PFSK-1 (cell line): ENCODE data around the gene PPM1L.

Experiments
- FOXP2 ChIP-seq: optimal IDR thresholded peaks from 2 replicates; pipeline ENCODE3; 2011; ENCODE audit warnings: borderline replicate concordance, control low read depth, inconsistent platforms; ENCODE audit not compliant: insufficient read depth; ENCODE audit errors: extremely low read length, extremely low read depth
- POLR2AphosphoS5 ChIP-seq: IDR thresholded peaks from 2 replicates; pipeline ENCODE4 v1.6.1; 2012; ENCODE audit warnings: low read depth, mild to moderate bottlenecking, control low read depth, low read length, moderate library complexity
- REST ChIP-seq, 2 experiments: IDR thresholded peaks; 2 replicates each; pipeline versions ENCODE4 v1.6.1 to v1.8.0; 2011 to 2012; ENCODE audit warnings: low read depth in 2 of 2, low read length in 2 of 2, control low read depth in 1 of 2, inconsistent platforms in 1 of 2, mild to moderate bottlenecking in 1 of 2, moderate library complexity in 1 of 2; ENCODE audit not compliant: insufficient read depth in 1 of 2
- SIN3A ChIP-seq: IDR thresholded peaks from 2 replicates; pipeline ENCODE4 v1.6.1; 2012; ENCODE audit warnings: mild to moderate bottlenecking, low read length, moderate library complexity, borderline replicate concordance; ENCODE audit not compliant: insufficient read depth
- TAF1 ChIP-seq: IDR thresholded peaks from 2 replicates; pipeline ENCODE4 v1.6.1; 2012; ENCODE audit warnings: low read length, control low read depth, borderline replicate concordance; ENCODE audit not compliant: insufficient read depth

The PPM1L gene

DNA sequence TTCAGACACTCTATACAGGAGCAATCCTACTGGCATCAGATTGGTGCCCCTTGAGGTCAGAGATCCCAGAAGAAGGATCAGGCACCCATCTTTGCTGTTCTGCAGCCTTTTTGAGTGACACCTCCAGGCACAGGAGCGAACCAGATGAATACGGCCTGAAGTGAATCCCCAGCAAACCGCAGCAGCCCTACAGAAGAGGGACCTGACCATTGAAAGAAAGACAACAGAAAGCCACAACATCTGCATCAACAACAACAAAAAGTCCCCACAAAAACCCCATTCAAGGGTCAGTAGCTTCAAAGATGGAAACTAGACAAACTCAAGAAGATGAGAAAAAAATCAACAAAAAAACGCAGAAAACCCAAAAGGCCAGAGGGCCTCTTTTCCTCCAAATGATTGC lies 130.4 kb downstream of the PPM1L start:
- TF ChIP-seq REST (IDR thresholded peaks at IDR 0.05; ENCODE audit: insufficient read depth in 1 of 2, low read depth in 2 of 2, low read length in 2 of 2) (no peak), TAF1 (no peak), SIN3A (no peak), POLR2AphosphoS5 (no peak), FOXP2 (no peak)

DNA sequence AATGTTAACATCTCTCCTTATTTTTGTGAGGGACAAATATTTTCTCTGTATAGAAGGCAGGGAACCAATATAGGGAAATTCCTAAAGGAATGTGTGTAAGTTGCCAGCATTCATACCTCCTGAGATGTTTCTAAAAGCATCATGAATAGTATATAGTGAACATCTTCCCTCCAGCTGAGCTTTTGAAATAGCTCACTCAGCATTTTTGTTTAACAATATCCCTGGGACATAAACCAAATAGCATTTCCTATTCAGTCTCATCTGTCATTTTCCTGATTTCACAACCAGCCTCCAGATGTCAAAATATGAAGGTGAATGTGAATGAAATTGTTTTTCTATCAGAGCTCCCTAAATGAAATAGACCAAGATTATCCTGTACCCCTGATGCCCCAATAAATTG lies 137.2 kb downstream of the PPM1L start:
- no peak for TF ChIP-seq TAF1
- no peak for TF ChIP-seq FOXP2
- no peak for TF ChIP-seq POLR2AphosphoS5
- no peak for TF ChIP-seq SIN3A
- no peak for TF ChIP-seq REST (IDR thresholded peaks at IDR 0.05; ENCODE audit: insufficient read depth in 1 of 2, low read depth in 2 of 2, low read length in 2 of 2)

DNA sequence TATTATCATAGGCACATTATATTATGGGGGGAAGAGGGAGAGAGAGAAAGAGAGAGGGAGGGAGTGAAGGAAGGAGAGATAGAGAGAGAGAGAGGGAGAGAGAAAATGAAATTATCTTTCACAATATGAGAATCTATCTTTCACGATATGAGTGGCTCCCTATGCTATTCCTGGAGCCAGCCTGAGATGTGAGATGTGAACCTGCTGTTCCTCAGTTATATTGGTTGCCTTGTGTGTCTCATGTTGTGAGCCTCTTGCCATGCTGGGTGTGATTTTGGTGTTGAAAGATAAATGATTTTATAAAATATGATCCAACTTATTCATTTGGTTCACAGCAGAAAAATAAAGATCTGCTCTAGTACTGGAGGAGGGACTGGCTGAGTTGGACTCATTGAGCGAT lies 148.7 kb downstream of the PPM1L start:
- no peak for TF ChIP-seq REST (IDR thresholded peaks at IDR 0.05; ENCODE audit: insufficient read depth in 1 of 2, low read depth in 2 of 2, low read length in 2 of 2)
- TF ChIP-seq SIN3A = no peak
- no peak for TF ChIP-seq FOXP2
- no peak for TF ChIP-seq POLR2AphosphoS5
- no peak for TF ChIP-seq TAF1

- TF ChIP-seq FOXP2 (no peak), TAF1 (no peak), SIN3A (no peak), POLR2AphosphoS5 (no peak), REST (IDR thresholded peaks at IDR 0.05; ENCODE audit: insufficient read depth in 1 of 2, low read depth in 2 of 2, low read length in 2 of 2) (no peak)
Measured at GRCh38 chr3:160906646-160907045, 150.6 kb downstream of the PPM1L start.

GRCh38 chr3:160909917-160910316 lies 153.9 kb downstream of the PPM1L start:
- TF ChIP-seq SIN3A (no peak), FOXP2 (no peak), POLR2AphosphoS5 (no peak), REST (IDR thresholded peaks at IDR 0.05; ENCODE audit: insufficient read depth in 1 of 2, low read depth in 2 of 2, low read length in 2 of 2) (no peak), TAF1 (no peak)
